ENCODE data around the gene RAD51AP2.

Gene RAD51AP2

GRCh38 chr2:17470855-17471641, 47.2 kb downstream of the RAD51AP2 start:
- DNase-seq (ENCODE audit: low read depth): no peak

DNA sequence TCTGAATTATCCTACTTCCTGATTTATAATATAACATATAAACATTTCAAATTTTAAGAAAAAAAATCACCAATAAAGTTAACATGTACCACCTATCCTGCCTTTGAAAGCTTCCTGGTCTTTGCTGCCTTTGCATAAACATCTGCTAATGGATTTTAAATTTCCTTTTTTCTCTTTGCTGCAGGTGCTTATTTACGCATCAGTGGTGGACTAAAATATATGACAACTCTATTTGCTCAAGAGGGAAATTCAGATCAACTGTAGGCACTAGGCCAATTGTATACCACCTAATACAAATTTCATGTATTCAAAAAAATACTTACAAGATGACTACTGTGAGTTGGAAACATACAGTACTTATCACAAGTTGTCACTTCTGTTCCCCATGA, 57.2 kb downstream of the RAD51AP2 start:
- no peak for DNase-seq (ENCODE audit: low read depth)
